ENCODE results near the gene KRT79. TPM values are rescaled to one million over a fixed set of nuclear protein-coding genes. Genes with fewer than 3 reads are reported as not detected.

The KRT79 gene
- total and polyA plus RNA-seq, 2 of the 8 experiments (the other 6 are each of a cell fraction or from before 2014, with no cell fraction given): not detected

- H2BK5ac ChIP-seq (ENCODE audit: low read depth, low read length): no peak overlapping the region; the same call in 1 of the 2 replicates
- TF ChIP-seq SP1 (IDR thresholded peaks at IDR 0.05; ENCODE audit: low read depth, low read length): no peak
- TF ChIP-seq CEBPB (IDR thresholded peaks at IDR 0.05; ENCODE audit: low read depth, low read length): no peak
- TF ChIP-seq KDM4A (IDR thresholded peaks at IDR 0.05; ENCODE audit: low read depth, low read length, severe bottlenecking): no peak
- TF ChIP-seq TCF12 (IDR thresholded peaks at IDR 0.05; ENCODE audit: low read depth, low read length): no peak
- no peak for TF ChIP-seq RXRA (IDR thresholded peaks at IDR 0.05; ENCODE audit: insufficient read depth, low read depth, low read length)
- no peak overlapping the region for H2BK12ac ChIP-seq (ENCODE audit: low read depth, low read length)
- WGBS, 2 experiments (ENCODE audit: extremely low coverage in 1 of 2, insufficient coverage in 1 of 2, insufficient read length in 1 of 2, insufficient replicate concordance in 2 of 2, low coverage in 1 of 2, low lambda C conversion rate in 2 of 2, missing lambda C conversion rate in 1 of 2): 85% methylated on average over 9 of the region's 9 CpGs; no CpG with 5 or more reads in 1 of the 2 experiments
- H2AK5ac ChIP-seq (ENCODE audit: low read depth, low read length): no peak overlapping the region; the same call in 1 of the 2 replicates
- no peak overlapping the region for H2AFZ ChIP-seq (ENCODE audit: low read length)
- CTCF ChIA-PET (ENCODE audit: partially characterized antibody): interaction anchor here (0.6 kb wide), 1 partner anchor 189 kb away, joined by 3 read pairs; no protein-coding TSS in a partner anchor
- POLR2A ChIA-PET (ENCODE audit: partially characterized antibody): no interaction called here
- no peak overlapping the region for H3K18ac ChIP-seq (ENCODE audit: extremely low read depth, low read length)
- H2BK15ac ChIP-seq (ENCODE audit: low read length): 0 out of 2 replicates have a peak overlapping the region, but pooled peaks have one; percentile 16
- no peak overlapping the region for H3K4me2 ChIP-seq (ENCODE audit: insufficient read depth in 1 of 2, low read depth in 2 of 2, low read length in 2 of 2)
- H3K79me2 ChIP-seq (ENCODE audit: control insufficient read depth in 1 of 2, insufficient read depth in 2 of 2, low read length in 2 of 2): no peaks in the 10 kb centered on the region
- no peak overlapping the region for H4K5ac ChIP-seq (ENCODE audit: insufficient read length, low read depth, low read length)
- H3K9me3 ChIP-seq (ENCODE audit: insufficient read depth in 2 of 2, low read depth in 1 of 2, low read length in 1 of 2): no peaks in the 10 kb centered on the region
- H3K36me3 ChIP-seq (ENCODE audit: control insufficient read depth in 2 of 4, insufficient read depth in 4 of 4, low read length in 3 of 4): no peaks in the 10 kb centered on the region
- H3K27me3 ChIP-seq (replicated peaks in 1 of 4; ENCODE audit: control insufficient read depth in 3 of 4, extremely low read depth in 1 of 4, insufficient read depth in 3 of 4, low read length in 3 of 4): peaks cover 0 to 2% (median 0%) of the 10 kb centered on the region in 4 experiments; a peak in 1 of 7 replicates
- no peak overlapping the region for H4K91ac ChIP-seq (replicated peaks; ENCODE audit: insufficient read length, low read length)
- H3K23me2 ChIP-seq (ENCODE audit: low read depth, low read length): no peaks in the 10 kb centered on the region
- H3K4me1 ChIP-seq (replicated peaks in 1 of 4; ENCODE audit: control insufficient read depth in 3 of 4, insufficient read depth in 4 of 4, low read length in 3 of 4): no peaks in the 10 kb centered on the region
- H4K8ac ChIP-seq (ENCODE audit: extremely low read depth, insufficient read depth, low read length): no peak overlapping the region
- DNase-seq (ENCODE audit: low read depth in 1 of 2, low spot score in 2 of 2): no peak
- H3K4ac ChIP-seq (replicated peaks; ENCODE audit: insufficient read length, low read depth, low read length): no peak overlapping the region
- H3K14ac ChIP-seq (ENCODE audit: insufficient read length): no peak overlapping the region
- no peak overlapping the region for H2BK120ac ChIP-seq (replicated peaks; ENCODE audit: low read depth, low read length)
- no peak overlapping the region for H2BK20ac ChIP-seq (ENCODE audit: low read length)
- no peaks in the 10 kb centered on the region for H3K79me1 ChIP-seq (ENCODE audit: low read depth, low read length)
- H3K56ac ChIP-seq (replicated peaks; ENCODE audit: insufficient read length, low read depth, low read length): no peak overlapping the region
- no peak overlapping the region for H3K23ac ChIP-seq (ENCODE audit: insufficient read length)
- H3K27ac ChIP-seq (ENCODE audit: low read depth, low read length): no peak overlapping the region
- FAIRE-seq: no peak
- no peak overlapping the region for H3K4me3 ChIP-seq (ENCODE audit: extremely low read depth in 1 of 4, insufficient read depth in 2 of 4, low read depth in 3 of 4, low read length in 4 of 4)
- no peaks in the 10 kb centered on the region for H4K20me1 ChIP-seq (replicated peaks in 1 of 2; ENCODE audit: control insufficient read depth in 1 of 2, insufficient read depth in 2 of 2, low read length in 2 of 2)
- H3K9ac ChIP-seq (replicated peaks in 1 of 4; ENCODE audit: extremely low read depth in 1 of 4, low read depth in 3 of 4, low read length in 3 of 4): no peak overlapping the region
Observed at GRCh38 chr12:52836491-52837412, 2.6 kb upstream of the KRT79 start.

Data from H1 (cell line).